Keratinocyte (primary cell): Measurements from ENCODE around the gene STPG2.

Source experiments
- CTCF ChIP-seq, 3 experiments: IDR thresholded peaks in 1 of 3; conservative IDR thresholded peaks in 1 of 3; optimal IDR thresholded peaks in 1 of 3; 2 replicates in 2 of 3; 3 replicates in 1 of 3; pipeline versions ENCODE3 to v1.5.1; 2011; ENCODE audit warnings: low read length in 3 of 3, mild to moderate bottlenecking in 3 of 3, moderate library complexity in 2 of 3, control low read depth in 1 of 3, inconsistent platforms in 1 of 3; ENCODE audit not compliant: insufficient read depth in 2 of 3; ENCODE audit errors: extremely low read depth in 1 of 3
- EZH2 ChIP-seq: IDR thresholded peaks from one replicate; pipeline ENCODE4 v1.6.1; 2012; ENCODE audit warnings: inconsistent platforms, mild to moderate bottlenecking, low read length, moderate library complexity

GRCh38 chr4:97762115-97762512, 381.2 kb downstream of the STPG2 start:
- TF ChIP-seq CTCF (optimal IDR thresholded peaks at IDR 0.05 in 1 of 3, IDR thresholded peaks at IDR 0.05 in 1 of 3, conservative IDR thresholded peaks at IDR 0.05 in 1 of 3; ENCODE audit: extremely low read depth in 1 of 3, insufficient read depth in 2 of 3, low read length in 3 of 3), result no peak
- no peak for TF ChIP-seq EZH2
